Suppressor macrophage treated with lipopolysaccharide for 1 hour (primary cell): ENCODE results near the gene RNF225.
"Not testable (repeated sequence)": the region's sequence is repeated elsewhere in the genome, so short reads cannot be mapped to it uniquely, and the experiment has no call there.

Experiments used
- DNase-seq, 3 donors: peaks; one replicate each; pipeline ENCODE4 v3.0.0-alpha.2; 2020 to 2022

The RNF225 gene

DNA sequence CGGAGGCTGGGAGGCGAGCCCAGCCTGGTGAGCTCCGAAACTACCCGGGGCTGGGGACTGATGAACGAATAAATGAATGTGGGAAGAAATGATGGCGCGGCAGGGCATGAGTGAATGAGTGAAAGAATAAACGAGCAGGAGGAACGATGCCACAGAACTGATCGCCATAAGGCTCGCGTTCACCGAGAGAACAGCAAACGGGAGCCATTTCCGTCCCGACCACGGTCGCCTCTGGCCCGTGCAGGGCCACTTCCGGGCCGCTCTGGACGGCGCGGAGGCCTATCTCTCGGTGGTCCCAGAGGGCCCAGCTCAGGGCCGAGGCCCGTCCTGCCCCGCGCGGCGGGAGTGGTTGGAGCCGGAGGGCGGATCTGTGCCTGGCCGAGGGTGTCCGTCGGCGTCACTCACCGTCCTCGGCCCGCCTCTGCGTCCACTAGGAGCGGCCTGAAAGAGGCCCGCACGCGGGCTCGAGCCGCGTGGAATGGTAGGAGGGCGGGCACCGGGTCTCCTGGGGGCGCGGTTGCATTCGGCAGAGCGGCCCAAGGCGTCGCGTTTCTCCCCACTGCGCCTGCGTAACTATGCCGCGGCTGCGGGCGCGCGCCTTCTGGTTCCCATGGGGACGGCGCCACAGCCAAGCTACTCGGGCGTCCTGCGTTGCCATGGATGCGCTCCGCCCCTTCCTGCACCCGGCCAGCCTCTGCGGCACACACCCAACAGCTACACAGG, 33.0 kb upstream of the RNF225 start, which contains the start of gene ZNF497:
ZNF497 (minus strand) TSS at position 480 of the 723 bp plus-strand sequence. CDS start 5,116 bp downstream, outside the sequence.
- peak; percentile 97 to 98 (median 98) for DNase-seq

DNA sequence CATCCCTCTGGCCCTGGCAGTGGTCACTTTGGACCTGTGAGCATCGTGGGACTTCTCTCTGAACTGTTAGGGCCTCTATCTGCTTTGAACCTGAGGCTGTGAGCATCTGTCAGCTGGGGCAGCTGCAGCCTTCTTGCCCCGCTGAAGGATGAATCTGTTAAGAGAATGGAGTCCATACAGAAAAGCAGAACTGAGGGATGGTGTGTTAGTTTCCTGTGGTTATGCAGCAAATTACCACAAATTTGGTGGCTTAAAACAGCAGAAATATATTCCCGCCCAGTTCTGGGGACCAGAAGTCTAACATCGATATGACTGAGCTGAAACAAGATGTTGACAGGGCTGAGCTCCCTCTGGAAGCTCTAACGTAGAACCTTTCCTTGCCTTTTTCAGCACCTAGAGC, 31.3 kb upstream of the RNF225 start:
- peak in 2 of 3 donors; percentile 24 to 40 for DNase-seq

DNA sequence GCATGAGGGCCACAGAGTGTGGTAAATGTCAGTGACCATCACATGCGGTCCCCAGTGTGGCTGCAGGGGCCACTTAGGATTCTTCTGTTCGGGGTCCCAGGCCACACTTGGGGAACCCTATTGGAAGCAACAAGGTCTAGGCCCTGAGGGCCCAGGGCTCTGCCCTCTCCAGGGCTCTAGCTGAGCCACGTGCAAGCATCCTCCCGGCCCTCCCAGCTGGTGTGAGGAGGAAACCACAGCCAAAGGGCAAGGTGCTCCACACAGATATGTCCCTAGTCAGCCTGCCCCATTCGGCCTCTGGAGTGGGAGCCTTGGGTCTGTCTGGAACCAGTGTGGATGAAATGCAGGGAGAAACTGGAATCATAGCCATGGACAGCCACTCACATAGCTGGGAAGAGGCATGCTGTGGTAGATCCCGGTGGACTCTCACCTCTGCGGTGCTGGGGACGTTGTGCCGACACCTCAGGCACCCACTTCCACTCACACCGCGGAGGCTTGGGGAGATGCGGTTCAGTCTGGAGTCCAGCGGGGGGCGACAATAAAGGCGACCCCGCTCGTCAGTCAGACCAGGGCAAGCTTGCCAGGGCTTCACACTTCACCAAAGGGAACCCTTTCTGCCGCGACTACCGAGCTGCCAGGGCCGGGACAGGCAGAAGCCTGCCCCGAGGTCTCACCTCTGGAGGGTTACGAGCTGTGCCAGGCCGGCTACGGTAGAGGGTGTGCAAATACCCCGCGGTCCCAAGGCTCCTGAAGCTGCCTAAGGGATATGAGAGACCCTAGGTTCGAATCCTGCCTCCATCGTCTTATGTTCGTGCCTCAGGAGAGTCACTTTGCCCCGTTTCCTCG, 28.6 kb upstream of the RNF225 start:
- DNase-seq = no peak

DNA sequence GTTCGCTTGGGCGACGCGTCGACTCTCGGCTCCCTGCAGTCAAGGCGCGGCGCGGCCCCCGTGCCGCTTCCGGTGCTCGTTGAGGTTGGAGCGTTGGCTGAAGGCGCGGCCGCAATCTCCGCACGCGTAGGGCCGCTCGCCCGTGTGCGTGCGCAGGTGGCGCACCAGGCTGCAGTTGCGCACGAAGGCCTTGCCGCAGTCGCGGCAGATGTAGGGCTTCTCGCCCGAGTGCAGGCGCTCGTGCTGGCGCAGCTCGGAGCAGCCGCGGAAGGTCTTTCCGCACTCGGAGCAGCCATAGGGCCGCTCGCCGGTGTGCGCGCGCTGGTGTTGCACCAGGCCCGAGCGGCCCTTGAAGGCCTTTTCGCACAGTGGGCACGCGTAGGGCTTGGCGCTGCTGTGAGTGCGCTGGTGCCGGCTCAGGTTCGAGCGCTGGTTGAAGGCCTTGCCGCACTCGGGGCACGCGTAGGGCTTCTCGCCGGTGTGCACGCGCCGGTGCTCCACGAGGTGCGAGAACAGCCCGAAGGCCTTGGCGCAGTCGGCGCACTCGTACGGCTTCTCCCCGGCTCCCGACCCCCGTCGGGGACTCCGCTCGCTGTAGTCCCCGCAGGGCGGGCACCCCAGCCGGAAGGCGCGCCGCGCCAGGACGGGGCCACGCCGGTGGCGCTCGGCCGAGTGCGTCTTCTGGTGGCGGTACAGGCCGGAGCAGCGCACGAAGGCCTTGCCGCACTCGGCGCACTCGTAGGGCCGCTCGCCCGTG, 27.6 kb upstream of the RNF225 start:
- DNase-seq = no peak

DNA sequence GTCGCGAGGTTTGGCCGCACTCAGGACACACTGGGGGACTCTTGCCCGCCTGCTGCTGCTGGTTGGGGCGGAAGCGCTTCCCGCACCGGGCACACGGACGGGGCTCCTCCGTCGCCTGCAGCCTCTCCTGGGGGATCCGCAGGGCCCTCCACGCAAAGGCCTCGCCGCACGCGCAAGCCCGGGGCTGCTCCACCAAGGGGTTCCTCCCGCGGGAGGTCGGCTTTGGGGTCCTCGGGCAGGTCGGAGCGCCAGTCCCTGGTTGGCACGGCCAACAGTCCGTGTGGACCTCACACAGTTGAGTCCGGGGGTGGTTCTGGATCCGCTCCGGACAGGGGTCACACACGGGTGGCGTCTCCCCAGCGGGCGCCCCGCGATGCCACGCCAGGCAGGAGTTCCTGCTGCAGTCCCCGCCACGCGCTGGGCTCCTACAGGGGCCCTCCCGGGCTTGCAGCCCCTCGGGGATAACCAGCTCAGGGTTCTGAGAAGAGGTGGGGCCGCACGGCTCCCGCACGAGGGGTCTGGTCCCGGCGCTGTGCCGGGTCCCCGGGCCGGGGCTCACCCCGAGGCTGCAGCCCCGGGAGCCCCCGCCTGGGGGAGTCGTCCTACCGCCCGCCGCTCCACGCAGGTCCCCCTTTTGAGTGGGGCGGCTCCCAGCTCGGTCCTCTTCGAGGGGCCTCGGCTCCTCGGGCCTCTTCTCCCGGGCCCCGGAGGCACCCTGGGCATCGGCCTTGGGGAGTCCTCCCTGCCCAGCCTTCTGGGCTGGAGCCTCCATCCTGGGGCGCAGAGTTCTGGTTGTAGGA, 26.7 kb upstream of the RNF225 start:
- no peak for DNase-seq

DNA sequence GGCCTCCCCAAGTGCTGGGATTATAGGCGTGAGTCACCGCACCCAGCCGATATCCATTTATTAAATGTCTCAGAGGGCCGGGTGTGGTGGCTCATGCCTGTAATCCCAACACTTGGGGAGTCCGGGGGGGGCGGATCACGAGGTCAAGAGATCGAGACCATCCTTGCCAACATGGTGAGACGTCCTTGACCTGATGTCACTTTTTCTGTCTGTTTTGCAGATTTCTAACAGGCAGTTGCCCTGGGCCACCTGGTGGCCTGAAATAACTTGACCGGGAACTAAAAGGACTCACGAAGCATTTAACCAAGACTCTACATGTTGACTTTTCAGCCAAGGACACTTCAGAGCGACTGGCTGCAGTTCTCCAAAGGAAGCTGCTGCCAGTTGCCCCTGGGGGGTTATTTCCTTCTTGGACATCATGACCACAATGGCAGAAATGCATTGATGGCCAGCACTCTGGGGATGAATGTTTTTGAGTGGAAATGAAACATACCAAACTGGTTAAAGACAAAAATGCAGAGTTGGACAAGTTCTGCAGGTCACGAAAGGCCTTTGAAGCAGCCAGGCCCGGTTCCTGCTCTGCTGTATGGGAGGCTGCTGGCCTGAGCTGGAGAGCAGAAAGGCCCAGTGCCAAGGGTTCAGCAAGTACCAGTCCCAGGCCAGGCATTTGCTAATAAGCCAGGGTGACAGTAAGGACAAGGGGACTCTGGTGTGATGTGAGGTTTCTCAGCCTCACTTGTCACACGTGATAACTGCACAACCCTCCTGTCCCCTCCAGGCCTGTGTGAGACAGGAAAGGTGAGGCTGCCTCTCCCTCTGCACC, 22.9 kb upstream of the RNF225 start:
- no peak for DNase-seq

DNA sequence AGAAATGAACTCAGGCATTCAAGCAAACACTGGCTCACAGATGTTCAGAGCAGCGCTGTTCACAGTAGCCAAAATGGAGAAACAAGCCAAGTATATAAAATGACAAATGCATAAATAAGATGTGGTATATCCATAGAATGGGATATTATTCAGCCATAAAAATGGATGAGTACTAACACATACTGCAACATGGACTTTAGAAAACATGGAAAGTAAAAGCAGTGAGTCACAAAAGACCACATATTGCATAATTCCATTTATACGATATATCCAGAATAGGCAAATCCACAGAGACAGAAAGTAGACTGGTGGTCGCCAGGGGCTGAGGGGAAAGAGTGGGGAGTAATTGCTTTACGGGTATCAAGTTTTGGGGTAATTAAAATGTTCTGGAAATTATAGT, 21.3 kb upstream of the RNF225 start:
- peak in 2 of 3 donors; percentile 47 to 53 for DNase-seq

DNA sequence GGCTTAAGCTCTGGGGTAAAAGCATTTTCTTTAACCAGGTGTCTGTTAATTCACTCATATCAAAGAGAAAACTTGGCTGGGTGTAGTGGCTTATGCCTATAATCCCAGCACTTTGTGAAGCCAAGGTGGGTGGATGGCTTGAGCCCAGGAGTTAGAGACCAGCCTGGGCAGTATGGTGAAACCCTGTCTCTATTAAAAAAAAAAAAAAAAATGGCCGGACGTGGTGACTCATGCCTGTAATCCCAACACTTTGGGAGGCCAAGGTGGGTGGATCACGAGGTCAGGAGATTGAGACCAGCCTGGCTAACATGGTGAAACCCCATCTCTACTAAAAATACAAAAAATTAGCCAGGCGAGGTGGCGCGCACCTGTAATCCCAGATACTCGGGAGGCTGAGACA, 18.7 kb upstream of the RNF225 start:
- DNase-seq = not testable (repeated sequence)

DNA sequence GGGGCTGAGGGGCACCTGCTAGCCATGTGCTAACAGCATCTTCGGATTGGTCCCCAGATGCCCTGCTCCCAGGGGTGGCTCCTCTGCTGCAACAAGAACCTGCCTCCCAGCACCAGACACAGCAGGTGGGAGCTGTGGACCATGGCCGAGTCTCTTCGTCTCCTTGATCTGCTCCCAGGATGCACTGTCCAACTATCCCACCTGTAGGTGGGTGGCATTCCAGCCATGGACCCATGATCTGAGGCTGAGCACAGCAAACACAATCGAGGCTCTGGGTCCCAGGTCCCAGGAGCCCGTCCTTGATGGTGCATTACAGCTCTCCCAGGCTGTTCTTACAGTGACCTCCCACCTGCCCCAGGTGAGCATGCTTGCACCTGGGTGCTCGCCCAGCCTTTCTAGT, 16.2 kb upstream of the RNF225 start:
- no peak for DNase-seq

DNA sequence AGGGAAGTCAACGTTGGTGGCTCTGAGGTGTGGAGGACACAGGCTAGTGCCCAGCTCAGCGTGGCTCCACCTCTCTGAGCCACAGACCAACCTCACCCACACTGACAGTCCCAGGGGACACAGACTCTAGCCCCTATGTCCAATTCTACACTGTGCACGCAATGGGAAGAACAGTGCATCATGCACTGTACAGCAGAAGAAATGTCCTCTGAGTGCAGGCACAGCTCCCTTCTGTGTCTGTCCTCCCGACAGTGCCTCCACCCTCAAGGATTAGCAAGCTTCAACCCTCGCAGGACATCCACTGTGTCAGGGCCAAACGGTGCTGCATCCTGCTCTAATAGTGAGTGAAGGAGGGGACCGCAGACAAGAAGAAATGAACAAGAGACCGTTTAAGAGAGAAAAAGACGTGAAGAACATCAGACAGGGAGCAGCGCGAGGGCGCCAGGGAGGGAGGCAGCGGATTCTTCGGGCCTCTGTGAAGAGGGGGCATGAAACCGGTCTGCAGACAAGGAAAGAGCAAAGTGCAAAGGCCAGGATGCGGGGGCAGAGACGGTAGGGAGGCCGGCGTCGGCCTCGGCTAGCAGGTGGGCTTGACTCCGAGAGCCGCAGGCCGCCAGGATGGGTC, 15.3 kb upstream of the RNF225 start:
- no peak for DNase-seq

DNA sequence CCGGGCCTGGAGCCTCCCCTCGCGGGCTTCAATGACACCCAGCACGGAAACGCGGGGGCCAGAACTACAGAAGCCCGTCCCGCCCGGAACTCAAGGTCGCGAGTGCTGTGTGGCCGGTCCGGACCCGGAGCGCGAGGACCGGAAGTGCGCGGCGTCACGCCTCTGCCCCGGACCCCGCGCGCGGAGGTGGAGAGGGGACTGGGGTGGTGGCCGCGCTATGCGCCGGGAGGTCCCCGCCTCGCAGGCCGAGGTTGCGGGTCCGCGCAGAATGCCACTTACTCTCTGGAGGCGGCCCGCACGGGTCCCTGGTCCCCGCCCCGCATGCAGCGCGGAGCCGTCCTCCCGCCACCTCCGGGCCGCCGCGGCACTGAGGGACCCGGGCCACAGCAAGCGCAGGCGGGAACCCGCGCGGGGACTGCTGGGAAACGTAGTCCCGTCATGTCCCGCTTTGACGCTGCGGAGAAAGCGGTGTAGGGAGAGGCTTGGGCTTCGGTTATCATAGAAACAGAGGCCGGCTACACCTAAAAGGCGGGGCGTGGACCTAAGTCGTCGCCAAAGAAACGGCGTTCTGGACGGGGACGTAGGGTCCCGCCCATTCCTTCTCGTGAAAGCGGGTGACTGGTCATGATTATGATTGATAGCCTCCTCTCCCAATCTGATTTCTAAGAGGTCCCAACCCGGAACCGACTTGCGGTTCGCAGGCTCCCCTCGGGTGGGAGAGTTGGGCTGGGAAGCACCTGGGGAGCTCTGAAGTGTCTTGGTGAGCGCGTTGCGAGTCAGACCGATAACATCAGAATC, 14.6 kb upstream of the RNF225 start, which contains the start of gene ZNF837:
ZNF837 (minus strand) TSS at position 369 of the 798 bp plus-strand sequence. CDS start 11,698 bp downstream, outside the sequence.
- DNase-seq = peak; percentile 99 to 100 (median 100)

DNA sequence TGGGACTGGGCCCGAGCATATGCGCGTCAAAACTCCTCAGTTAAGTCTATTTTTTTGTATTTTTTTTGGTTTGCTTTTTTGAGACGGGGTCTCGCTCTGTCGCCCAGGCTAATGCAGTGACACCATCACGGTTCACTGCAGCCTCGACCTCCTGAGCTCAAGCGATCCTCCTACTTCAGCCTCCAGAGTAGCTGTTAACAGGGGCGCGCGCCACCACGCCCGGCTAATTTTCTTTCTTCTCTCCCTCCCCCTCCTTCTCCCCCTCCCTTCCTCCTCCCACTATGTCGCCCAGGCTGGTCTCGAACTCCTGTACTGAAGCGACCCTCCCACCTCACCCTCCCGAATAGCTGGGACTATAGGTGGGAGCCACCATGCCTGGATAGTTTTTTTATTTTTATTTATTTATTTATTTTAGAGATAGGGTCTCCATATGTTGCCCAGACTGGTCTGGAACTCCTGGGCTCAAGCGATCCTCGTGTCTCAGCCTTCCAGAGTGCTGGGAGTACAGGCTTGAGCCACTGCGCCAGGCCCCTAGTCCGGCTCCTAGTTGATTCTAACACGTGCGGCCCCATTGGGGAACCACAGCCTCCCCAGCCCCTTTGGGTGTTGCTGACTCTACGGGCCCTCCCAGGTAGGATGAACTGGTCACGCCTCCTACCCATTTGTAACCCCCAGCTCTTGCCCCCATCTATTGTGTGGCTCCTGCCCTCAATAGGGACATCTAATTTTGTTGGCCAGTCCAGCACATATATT, 13.8 kb upstream of the RNF225 start:
- DNase-seq = peak in 1 of 3 donors; percentile 10

DNA sequence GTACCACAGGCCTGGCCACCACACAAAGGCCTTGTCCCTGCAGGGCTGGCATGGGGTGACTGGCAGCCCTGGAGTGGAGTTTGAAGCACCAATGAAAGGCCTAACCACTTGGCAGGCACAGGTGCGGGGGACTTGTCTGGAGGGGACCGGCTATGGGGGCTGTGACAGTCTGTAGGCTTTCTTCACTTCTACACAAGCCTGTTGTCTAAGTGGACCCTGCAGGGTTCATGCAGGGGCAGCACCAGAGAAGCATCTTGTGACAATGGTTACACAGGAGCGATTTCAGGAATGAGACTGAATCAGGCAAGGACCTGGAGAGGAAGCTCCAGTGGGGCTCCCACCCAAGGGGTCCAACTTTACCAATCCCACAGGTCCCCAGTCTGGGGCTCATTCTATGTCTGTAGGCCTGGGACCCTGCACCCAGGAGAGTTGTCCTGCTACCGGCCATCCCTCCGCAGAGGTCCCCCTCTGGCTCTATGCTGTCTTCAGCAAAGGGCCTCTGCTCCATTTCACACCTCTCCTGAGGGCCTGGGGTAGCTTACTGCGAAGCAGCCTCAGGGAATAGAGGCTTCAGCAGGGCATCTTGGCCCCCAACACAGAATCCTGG, 12.4 kb upstream of the RNF225 start:
- peak in 1 of 3 donors; percentile 14 for DNase-seq

DNA sequence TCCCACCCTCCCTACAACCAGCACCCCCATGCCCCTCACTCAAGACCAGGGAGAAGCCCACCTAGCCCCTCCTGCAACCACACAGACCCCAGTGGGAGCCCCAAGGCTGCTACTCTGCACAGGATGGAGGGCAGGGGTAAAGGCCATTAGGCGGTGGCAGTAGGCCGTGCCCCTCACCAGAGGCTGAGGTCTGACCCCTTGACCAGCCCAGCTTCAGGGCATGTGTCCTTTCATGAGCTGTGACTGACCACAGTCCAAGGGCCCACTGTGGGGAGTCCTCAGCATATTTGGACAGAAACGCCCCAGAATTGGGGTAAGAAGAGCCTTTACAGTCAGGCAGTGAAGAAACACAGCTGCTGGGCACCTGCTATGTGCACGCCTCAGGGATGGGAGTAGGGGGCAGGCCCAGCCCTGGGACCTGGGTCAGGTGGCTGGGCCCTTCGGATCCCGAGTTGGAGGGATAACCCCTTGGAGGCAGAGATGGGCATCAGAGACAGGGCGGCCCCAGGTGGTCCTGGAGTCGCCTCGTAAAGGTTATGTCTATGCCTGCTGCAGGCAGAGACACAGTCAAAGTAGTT, 10.1 kb upstream of the RNF225 start:
- DNase-seq = peak in 1 of 3 donors; percentile 3

DNA sequence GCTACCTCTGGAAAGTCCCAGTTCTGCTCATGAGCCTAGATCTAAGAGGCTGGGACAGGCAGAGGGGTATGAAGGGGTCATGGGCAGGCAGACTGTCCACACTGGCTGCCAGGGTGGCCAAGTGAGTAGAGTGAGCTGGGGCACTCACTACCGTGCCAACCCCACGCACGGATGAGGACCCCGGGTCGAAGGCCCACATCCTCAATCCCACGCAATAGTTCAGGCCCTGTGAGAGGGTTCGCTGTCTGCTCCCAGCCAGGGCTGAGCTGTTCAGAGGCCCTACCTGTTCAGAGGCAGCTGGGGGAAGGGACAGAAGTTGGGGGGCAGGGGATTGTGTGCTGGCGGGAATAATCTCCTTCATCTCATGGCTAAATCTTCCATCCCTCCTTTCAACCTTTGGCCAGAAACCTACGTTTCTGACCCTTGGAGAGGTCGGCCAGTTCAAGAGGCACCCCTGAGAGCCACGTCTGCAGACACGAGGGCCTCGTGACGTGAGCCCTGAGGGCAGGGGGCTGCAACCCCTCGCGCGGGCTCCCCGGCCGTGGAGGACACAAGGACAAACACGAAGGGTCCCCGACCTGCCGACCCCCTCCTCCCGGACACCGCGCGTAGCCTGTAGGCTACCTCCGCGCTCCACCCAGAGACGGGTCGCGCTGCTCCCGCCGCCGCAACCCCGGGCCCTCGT, 9.4 kb upstream of the RNF225 start:
- no peak for DNase-seq

DNA sequence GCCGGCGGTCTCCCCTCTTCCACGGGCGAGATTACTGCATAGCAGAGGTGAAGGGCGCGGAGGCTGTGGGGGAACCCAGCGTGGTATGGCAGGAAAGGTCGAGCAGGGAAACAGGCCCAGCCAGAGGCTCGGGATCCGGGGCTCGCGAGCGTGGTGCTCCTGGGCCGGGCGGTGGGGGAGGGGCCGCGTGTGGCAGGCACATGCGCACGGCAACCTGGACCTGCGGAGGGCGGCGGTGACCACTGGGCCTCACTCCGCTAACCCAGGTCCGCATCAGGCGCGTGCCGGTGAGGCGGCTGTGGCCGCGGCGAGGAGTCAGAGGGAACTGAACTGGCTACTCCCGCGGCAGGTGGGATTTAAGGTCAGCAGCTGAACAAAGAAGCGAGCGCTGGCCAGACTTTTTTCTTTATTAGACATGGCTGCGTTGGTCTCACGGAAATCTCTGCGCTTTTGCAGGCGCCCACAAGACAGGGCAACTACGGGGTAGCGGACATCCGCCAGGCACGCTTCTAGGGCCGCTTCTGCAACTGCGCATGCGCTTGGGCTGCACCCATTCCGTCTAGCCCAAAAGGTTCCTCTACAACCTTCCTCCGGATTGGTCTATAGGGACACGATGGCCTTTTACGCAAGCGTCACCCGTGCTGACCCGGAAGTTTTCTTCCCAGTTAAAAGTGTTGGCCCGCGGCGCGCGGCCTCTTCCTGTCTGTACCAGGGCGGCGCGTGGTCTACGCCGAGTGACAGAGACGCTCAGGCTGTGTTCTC, 8.7 kb upstream of the RNF225 start, which contains the start of gene RPS5:
RPS5 (plus strand) TSS at position 694 of the 762 bp plus-strand sequence. CDS start 869 bp downstream, outside the sequence.
- DNase-seq = peak; percentile 97 to 100 (median 99)
